ENCODE measurements around the gene NPR1. TPM values are rescaled to one million over a fixed set of nuclear protein-coding genes. Genes with fewer than 3 reads are reported as not detected.

The NPR1 gene
- polyA plus RNA-seq, 6 donors from 2014 or later: not detected

- DNase-seq: no peak
- Mint-ChIP-seq H3K4me3 (peak overlapping the region; percentile 84 to 97 (median 94)), H3K4me1 (peaks cover 17 to 33% (median 21%) of the 10 kb centered on the region in 3 donors), H3K27me3 (no peaks in the 10 kb centered on the region), H3K9me3 (no peaks in the 10 kb centered on the region), H3K27ac (peak overlapping the region; percentile 95 to 99 (median 96)), H3K36me3 (peaks cover 0 to 4% of the 10 kb centered on the region in 2 donors)
- ATAC-seq (ENCODE audit: low read depth in 2 of 2): no peak
Observed at GRCh38 chr1:153728305-153729066, 50.0 kb downstream of the NPR1 start.

GRCh38 chr1:153730468-153730988 is 52.0 kb downstream of the NPR1 start:
- peaks cover 17 to 33% (median 28%) of the 10 kb centered on the region in 3 donors for H3K4me1 Mint-ChIP-seq

GRCh38 chr1:153733970-153734369 is 55.5 kb downstream of the NPR1 start:
- H3K9me3 Mint-ChIP-seq: no peaks in the 10 kb centered on the region
- no peaks in the 10 kb centered on the region for H3K27me3 Mint-ChIP-seq
- peaks cover 10 to 27% (median 22%) of the 10 kb centered on the region in 3 donors for H3K4me1 Mint-ChIP-seq
- no peak for ATAC-seq (ENCODE audit: low read depth in 2 of 2)
- H3K4me3 Mint-ChIP-seq: no peak overlapping the region
- H3K36me3 Mint-ChIP-seq: peaks cover 0 to 4% of the 10 kb centered on the region in 2 donors
- H3K27ac Mint-ChIP-seq: no peak overlapping the region
- no peak for DNase-seq

More at GRCh38 chr1:153730468-153730988, 52.0 kb downstream of the NPR1 start:
- H3K27ac Mint-ChIP-seq: peak overlapping the region in 1 of 6 donors; percentile 76
- DNase-seq (no peak), ATAC-seq (ENCODE audit: low read depth in 2 of 2) (no peak)
- no peaks in the 10 kb centered on the region for H3K27me3 Mint-ChIP-seq
- peak overlapping the region in 3 of 8 donors; percentile 32 to 95 (median 84) for H3K4me3 Mint-ChIP-seq
- H3K9me3 Mint-ChIP-seq: no peaks in the 10 kb centered on the region
- H3K36me3 Mint-ChIP-seq: peaks cover 0 to 4% of the 10 kb centered on the region in 2 donors

- ATAC-seq (ENCODE audit: low read depth in 2 of 2) (no peak), DNase-seq (no peak)
- Mint-ChIP-seq H3K27ac (peak overlapping the region in 1 of 6 donors; percentile 75), H3K9me3 (no peaks in the 10 kb centered on the region), H3K36me3 (peaks cover 0 to 4% of the 10 kb centered on the region in 2 donors), H3K27me3 (no peaks in the 10 kb centered on the region), H3K4me1 (peaks cover 6 to 21% (median 17%) of the 10 kb centered on the region in 3 donors), H3K4me3 (no peak overlapping the region)
Observed at GRCh38 chr1:153734396-153735089, 56.1 kb downstream of the NPR1 start.

GRCh38 chr1:153735090-153735420 is 56.6 kb downstream of the NPR1 start:
- DNase-seq (no peak), ATAC-seq (ENCODE audit: low read depth in 2 of 2) (no peak)
- Mint-ChIP-seq H3K27me3 (no peaks in the 10 kb centered on the region), H3K4me3 (no peak overlapping the region), H3K4me1 (peaks cover 6 to 17% (median 16%) of the 10 kb centered on the region in 3 donors), H3K36me3 (peaks cover 0 to 4% of the 10 kb centered on the region in 2 donors), H3K27ac (peak overlapping the region in 1 of 6 donors; percentile 75), H3K9me3 (no peaks in the 10 kb centered on the region)

GRCh38 chr1:153741986-153742385 is 63.5 kb downstream of the NPR1 start:
- peak overlapping the region in 1 of 8 donors; percentile 42 for H3K4me3 Mint-ChIP-seq

GRCh38 chr1:153742411-153743142 is 64.1 kb downstream of the NPR1 start:
- Mint-ChIP-seq H3K36me3 (peaks cover 17 to 42% of the 10 kb centered on the region in 2 donors), H3K4me3 (peak overlapping the region in 2 of 8 donors; percentile 42 to 47), H3K27me3 (no peaks in the 10 kb centered on the region), H3K9me3 (no peaks in the 10 kb centered on the region), H3K4me1 (peaks cover 20 to 30% (median 22%) of the 10 kb centered on the region in 3 donors), H3K27ac (peak overlapping the region in 4 of 6 donors; percentile 33 to 84 (median 50))
- DNase-seq: no peak
- ATAC-seq (ENCODE audit: low read depth in 2 of 2): peak in 1 of 2 donors; percentile 61

More at GRCh38 chr1:153741986-153742385, 63.5 kb downstream of the NPR1 start:
- peak overlapping the region in 4 of 6 donors; percentile 39 to 91 (median 82) for H3K27ac Mint-ChIP-seq
- ATAC-seq (ENCODE audit: low read depth in 2 of 2) (no peak), DNase-seq (no peak)
- H3K9me3 Mint-ChIP-seq: no peaks in the 10 kb centered on the region
- peaks cover 17 to 36% of the 10 kb centered on the region in 2 donors for H3K36me3 Mint-ChIP-seq
- H3K27me3 Mint-ChIP-seq: no peaks in the 10 kb centered on the region
- H3K4me1 Mint-ChIP-seq: peaks cover 20 to 30% (median 22%) of the 10 kb centered on the region in 3 donors

Other genes with a start within 250 kb of the NPR1 start
- not detected for gene S100A7, start 218.0 kb upstream of the NPR1 start, polyA plus RNA-seq (ENCODE audit: low read depth in 6 of 6)
- 100 to 1,000 TPM; 131 to 239 (median 154) TPM for gene S100A6, start 142.7 kb upstream of the NPR1 start, polyA plus RNA-seq (ENCODE audit: low read depth in 6 of 6)
- gene S100A5, start 137.8 kb upstream of the NPR1 start, polyA plus RNA-seq (ENCODE audit: low read depth in 6 of 6): not detected
- gene S100A4, start 132.9 kb upstream of the NPR1 start, polyA plus RNA-seq (ENCODE audit: low read depth in 6 of 6): 100 to 1,000 TPM in 2 of 6 donors, 10 to 100 TPM in 4; 50.2 to 167 (median 93.2) TPM
- not detected for gene S100A3, start 129.4 kb upstream of the NPR1 start, polyA plus RNA-seq (ENCODE audit: low read depth in 6 of 6)
- gene S100A2, start 112.8 kb upstream of the NPR1 start, polyA plus RNA-seq (ENCODE audit: low read depth in 6 of 6): not detected
- not detected for gene S100A16, start 65.6 kb upstream of the NPR1 start, polyA plus RNA-seq (ENCODE audit: low read depth in 6 of 6)
- not detected for gene S100A14, start 62.4 kb upstream of the NPR1 start, polyA plus RNA-seq (ENCODE audit: low read depth in 6 of 6)
- 1 to 10 TPM in 4 of 6 donors, not detected in 2; 1.2 to 2.1 (median 1.6) TPM for gene S100A13, start 51.2 kb upstream of the NPR1 start, polyA plus RNA-seq (ENCODE audit: low read depth in 6 of 6)
- gene S100A1, start 50.3 kb upstream of the NPR1 start, polyA plus RNA-seq (ENCODE audit: low read depth in 6 of 6): not detected
- 10 to 100 TPM; 43.3 to 94.4 (median 54.4) TPM for gene CHTOP, start 44.6 kb upstream of the NPR1 start, polyA plus RNA-seq (ENCODE audit: low read depth in 6 of 6)
- 100 to 1,000 TPM in 2 of 6 donors, 10 to 100 TPM in 4; 51.1 to 111 (median 90.1) TPM for gene SNAPIN, start 20.0 kb upstream of the NPR1 start, polyA plus RNA-seq (ENCODE audit: low read depth in 6 of 6)
- gene ILF2, start 7.7 kb upstream of the NPR1 start, polyA plus RNA-seq (ENCODE audit: low read depth in 6 of 6): 100 to 1,000 TPM; 124 to 202 (median 134) TPM
- gene INTS3, start 49.4 kb downstream of the NPR1 start, polyA plus RNA-seq (ENCODE audit: low read depth in 6 of 6): 10 to 100 TPM in 5 of 6 donors, 1 to 10 TPM in 1; 6.0 to 15.1 (median 11.5) TPM
- 1 to 10 TPM; 3.2 to 5.4 (median 4.1) TPM for gene SLC27A3, start 96.7 kb downstream of the NPR1 start, polyA plus RNA-seq (ENCODE audit: low read depth in 6 of 6)
- gene GATAD2B, start 244.3 kb downstream of the NPR1 start, polyA plus RNA-seq (ENCODE audit: low read depth in 6 of 6): 1 to 10 TPM; 4.0 to 7.0 (median 5.1) TPM